K562 (cell line): ENCODE data around the gene BIRC7. TPM values are rescaled to one million over a fixed set of nuclear protein-coding genes. Genes with fewer than 3 reads are reported as not detected.

Experiments used
- ATAC-seq: fragments of 200-7000 bp; cut with Tn5 transposase; 3 replicates; pipeline ENCODE4 v1.9.1; 2020; ENCODE audit warnings: moderate library complexity
- BruUV-seq: library from RNA; stranded (reverse); fragments of 400-500 nt; replicated peaks from 2 replicates; lab custom pipeline; 2021; lab: Mats Ljungman, UMichigan
- CTCF ChIA-PET: fragments of 300-600 bp; formaldehyde crosslinking; extraction: SDS; loops from one replicate; lab custom pipeline; 2021; ENCODE audit warnings: low intra/inter-chr PET ratio; lab: Yijun Ruan, JAX
- POLR2A ChIA-PET: fragments of 300-600, 350-650 bp; sonication (Branson Sonifier 250); formaldehyde crosslinking; extraction: SDS; loops from one replicate; lab custom pipeline; 2021; ENCODE audit warnings: antibody characterized with exemption, inconsistent platforms; lab: Yijun Ruan, JAX
- DNase-seq, 4 experiments: peaks; one replicate each; pipeline versions ENCODE4 v3.0.0 to v3.0.0-alpha.2; 2011 to 2018; ENCODE audit warnings: low spot score in 3 of 4, mixed read lengths in 3 of 4; ENCODE audit errors: extremely low read depth in 1 of 4
- FAIRE-seq: peaks from 2 replicates; lab custom pipeline; 2011; peaks lifted over from hg19 to GRCh38; lab: Jason Lieb, UNC
- H2AFZ ChIP-seq: 2 replicates; pipeline ENCODE4 v1.6.0; 2011; ENCODE audit warnings: low read depth, low read length, control low read depth, inconsistent platforms
- H3K27ac ChIP-seq: fragments of 200-600 bp; 3 replicates; pipeline ENCODE4 v1.8.0; 2011; ENCODE audit warnings: low read depth, mild to moderate bottlenecking, control low read depth, inconsistent platforms, low read length, moderate library complexity, mixed read lengths; ENCODE audit errors: extremely low read depth
- H3K27me3 ChIP-seq, 2 experiments: fragments of 300-600 bp in 1 of 2; 2 replicates in 1 of 2; 3 replicates in 1 of 2; pipeline versions ENCODE4 v1.6.0 to v1.8.0; 2011; ENCODE audit warnings: inconsistent platforms in 2 of 2, low read length in 2 of 2, mild to moderate bottlenecking in 1 of 2, mixed read lengths in 1 of 2, moderate library complexity in 1 of 2; ENCODE audit not compliant: control insufficient read depth in 2 of 2, insufficient read depth in 2 of 2
- H3K36me3 ChIP-seq: fragments of 300-600 bp; 3 replicates; pipeline ENCODE4 v1.8.0; 2011; ENCODE audit warnings: mild to moderate bottlenecking, low read length, inconsistent platforms; ENCODE audit not compliant: control insufficient read depth, insufficient read depth
- H3K4me1 ChIP-seq, 2 experiments: fragments of 200-600 bp in 1 of 2; replicated peaks in 1 of 2; 2 replicates in 1 of 2; 3 replicates in 1 of 2; pipeline versions ENCODE4 v1.5.1 to v1.8.0; 2011; ENCODE audit warnings: inconsistent platforms in 2 of 2, low read length in 2 of 2, mild to moderate bottlenecking in 1 of 2, mixed read lengths in 1 of 2, moderate library complexity in 1 of 2; ENCODE audit not compliant: control insufficient read depth in 2 of 2, insufficient read depth in 2 of 2
- H3K4me2 ChIP-seq: 2 replicates; pipeline ENCODE4 v1.6.1; 2011; ENCODE audit warnings: low read length, control low read depth, inconsistent platforms, mixed read lengths; ENCODE audit not compliant: insufficient read depth
- H3K4me3 ChIP-seq: fragments of 200-600 bp; sonication (generic), shearing (Covaris generic); 2 replicates; pipeline ENCODE4 v1.5.1; 2016; ENCODE audit warnings: control low read depth, inconsistent platforms
- H3K79me2 ChIP-seq: fragments of 200-600 bp; 3 replicates; pipeline ENCODE4 v1.8.0; 2011; ENCODE audit warnings: low read length, inconsistent platforms; ENCODE audit not compliant: control insufficient read depth, insufficient read depth
- H3K9ac ChIP-seq, 2 experiments: 2 replicates each; pipeline versions ENCODE4 v1.6.0 to v1.6.1; 2011; ENCODE audit warnings: low read depth in 2 of 2, low read length in 2 of 2, control low read depth in 1 of 2, inconsistent platforms in 1 of 2, mild to moderate bottlenecking in 1 of 2, mixed read lengths in 1 of 2; ENCODE audit not compliant: insufficient read depth in 1 of 2
- H3K9me1 ChIP-seq: one replicate; pipeline ENCODE4 v1.6.0; 2011; ENCODE audit warnings: inconsistent platforms, mild to moderate bottlenecking, low read length, moderate library complexity; ENCODE audit not compliant: control insufficient read depth, insufficient read depth
- H3K9me3 ChIP-seq: replicated peaks from 2 replicates; pipeline ENCODE4 v1.5.1; 2011; ENCODE audit warnings: low read depth, low read length, inconsistent platforms; ENCODE audit not compliant: control insufficient read depth, insufficient read depth
- H4K20me1 ChIP-seq: replicated peaks from 2 replicates; pipeline ENCODE4 v1.6.1; 2011; ENCODE audit warnings: low read length, inconsistent platforms, mixed read lengths; ENCODE audit not compliant: control insufficient read depth, insufficient read depth
- BMI1 ChIP-seq: fragments of 150-350 bp; IDR thresholded peaks from 2 replicates; pipeline ENCODE4 v1.6.1; 2014; ENCODE audit warnings: low read length
- CHCHD3 ChIP-seq: fragments of 250-450 bp; sonication (Bioruptor Pico); IDR thresholded peaks from 2 replicates; pipeline ENCODE4 v2.1.2; 2022; ENCODE audit warnings: mild to moderate bottlenecking
- GABPB1 ChIP-seq: sonication (generic); formaldehyde crosslinking; IDR thresholded peaks from 2 replicates; pipeline ENCODE4 v1.8.0; 2022; ENCODE audit warnings: mild to moderate bottlenecking, missing genetic modification reagents
- MCM7 ChIP-seq, 2 experiments: fragments of 450-650 bp; IDR thresholded peaks; 2 replicates each; pipeline ENCODE4 v1.6.1; 2016 to 2018
- TOE1 ChIP-seq, 2 experiments: fragments of 450-650 bp in 1 of 2; sonication (generic) in 1 of 2; formaldehyde crosslinking in 1 of 2; IDR thresholded peaks; 2 replicates each; pipeline versions ENCODE4 v1.7.1 to v1.8.0; 2016 to 2022; ENCODE audit warnings: borderline replicate concordance in 2 of 2, mild to moderate bottlenecking in 2 of 2, antibody characterized with exemption in 1 of 2, inconsistent platforms in 1 of 2, low read depth in 1 of 2, missing genetic modification reagents in 1 of 2, moderate library complexity in 1 of 2
- WGBS: fragments of 100-300 bp; shearing (Covaris generic); methylation state at CpG from one replicate; pipeline ENCODE4 v1.1.6; 2016; ENCODE audit warnings: low coverage, mixed read lengths; ENCODE audit not compliant: insufficient coverage; ENCODE audit errors: missing lambda C conversion rate; 5-methylcytosine and 5-hydroxymethylcytosine counted together
- in situ Hi-C: fragments of 300-500 bp; cut with MboI; formaldehyde crosslinking; loops from 4 replicates; pipeline ENCODE4 v1.15.0; 2018; ENCODE audit warnings: inconsistent platforms, mixed read lengths
- intact Hi-C: fragments of 100-400 bp; cut with micrococcal nuclease; formaldehyde crosslinking; loops from 2 replicates; pipeline ENCODE4 v1.14.2; 2022
- polyA plus RNA-seq, 8 experiments: library from polyadenylated mRNA; depleted of rRNA in 4 of 8; stranded (reverse) in 5 of 8; unstranded in 3 of 8; fragments of >200 nt; fragmentation: Nextera tagmentation in 2 of 8; fragmentation: Illumina TruSeq in 1 of 8; extraction: Ambion mirVana in 2 of 8; extraction: Trizol in 1 of 8; gene quantifications; 2 replicates each; pipeline versions ENCODE4 v1.2.1 to v1.2.3, GENCODE V29; 2011 to 2014; ENCODE audit warnings: inconsistent platforms in 1 of 8, missing spikeins in 1 of 8
- total RNA-seq, 7 experiments: library from RNA; depleted of rRNA in 6 of 7; stranded (reverse); fragments of >200 nt in 6 of 7; fragmentation: Illumina TruSeq in 2 of 7; extraction: Trizol in 2 of 7; gene quantifications; 2 replicates each; pipeline versions ENCODE4 v1.2.1 to v1.2.3, GENCODE V29; 2011 to 2021; ENCODE audit warnings: low replicate concordance in 1 of 7
- TF ChIP-seq, protein P1 (sequence below): fragments of 250-450 bp; sonication (Bioruptor Pico); IDR thresholded peaks from 2 replicates; pipeline ENCODE4 v1.5.0; 2021

The BIRC7 gene
- total and polyA plus RNA-seq, 9 of the 15 experiments (the other 6 are each of a cell fraction or from before 2014, with no cell fraction given), result 0.14 to 0.19 (median 0.16) TPM; not detected in 5

DNA sequence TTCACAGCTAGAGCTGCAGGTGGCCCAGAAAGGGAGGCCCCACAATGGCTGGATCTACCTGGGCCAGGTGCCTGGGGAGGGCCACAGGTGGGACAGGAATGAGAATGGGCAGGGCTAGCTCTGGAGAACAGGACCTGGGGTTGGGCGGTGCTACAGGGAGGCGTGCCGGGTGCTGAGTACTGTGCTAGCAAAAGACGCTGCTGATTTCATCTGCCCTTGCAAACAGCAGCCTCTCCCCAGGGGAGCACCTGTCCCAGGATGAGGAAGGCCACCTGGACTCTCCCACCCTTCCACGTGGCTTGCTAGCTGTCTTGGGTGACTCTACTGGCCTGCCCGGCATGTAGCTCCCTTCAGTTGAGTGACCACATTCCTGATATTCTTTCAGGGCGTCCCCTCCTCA lies 13.2 kb upstream of the BIRC7 start:
- in situ Hi-C loops (no loop called here), intact Hi-C loops (loop anchor here (5.0 kb wide), 1 partner anchor 160 kb away; no protein-coding TSS in a partner anchor)
- Histone ChIP-seq H3K27me3 (peaks cover 0 to 40% of the 10 kb centered on the region in 2 experiments; a peak in 4 of 5 replicates), H3K36me3 (no peaks in the 10 kb centered on the region), H2AFZ (no peak overlapping the region), H3K4me1 (peaks cover 0 to 27% of the 10 kb centered on the region in 2 experiments; a peak in 2 of 5 replicates), H3K4me2 (no peak overlapping the region), H3K9me3 (no peaks in the 10 kb centered on the region), H3K9me1 (no peaks in the 10 kb centered on the region), H3K27ac (no peak overlapping the region), H3K9ac (no peak overlapping the region), H3K79me2 (no peaks in the 10 kb centered on the region), H3K4me3 (no peak overlapping the region), H4K20me1 (no peaks in the 10 kb centered on the region)
- DNase-seq, result no peak
- ChIA-PET POLR2A (interaction anchor here (0.6 to 1.4 kb wide), 4 partner anchors 16 to 325 kb away, joined by 3 to 4 read pairs (median 3); no protein-coding TSS in a partner anchor), CTCF (interaction anchor here (0.5 to 0.8 kb wide), 2 partner anchors 30 to 160 kb away, joined by 3 to 4 read pairs; no protein-coding TSS in a partner anchor)
- no peak for FAIRE-seq
- BruUV-seq, result no TSS peak
- 0% methylated on average over 7 of the region's 7 CpGs for WGBS
- TF ChIP-seq CHCHD3 (CRISPR knock-in tag) (no peak), TOE1 (IDR thresholded peaks at IDR 0.05; ENCODE audit: borderline replicate concordance) (no peak), TOE1 (CRISPR knock-in tag; IDR thresholded peaks at IDR 0.05; ENCODE audit: borderline replicate concordance, low read depth) (no peak), MCM7 (IDR thresholded peaks at IDR 0.05) (no peak), BMI1 (no peak), GABPB1 (CRISPR knock-in tag) (no peak)
- TF ChIP-seq, protein P1, sequence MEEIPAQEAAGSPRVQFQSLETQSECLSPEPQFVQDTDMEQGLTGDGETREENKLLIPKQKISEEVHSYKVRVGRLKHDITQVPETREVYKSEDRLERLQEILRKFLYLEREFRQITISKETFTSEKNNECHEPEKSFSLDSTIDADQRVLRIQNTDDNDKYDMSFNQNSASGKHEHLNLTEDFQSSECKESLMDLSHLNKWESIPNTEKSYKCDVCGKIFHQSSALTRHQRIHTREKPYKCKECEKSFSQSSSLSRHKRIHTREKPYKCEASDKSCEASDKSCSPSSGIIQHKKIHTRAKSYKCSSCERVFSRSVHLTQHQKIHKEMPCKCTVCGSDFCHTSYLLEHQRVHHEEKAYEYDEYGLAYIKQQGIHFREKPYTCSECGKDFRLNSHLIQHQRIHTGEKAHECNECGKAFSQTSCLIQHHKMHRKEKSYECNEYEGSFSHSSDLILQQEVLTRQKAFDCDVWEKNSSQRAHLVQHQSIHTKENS, result no peak
- ATAC-seq, result no peak
